K562 (cell line): Measurements from ENCODE around the gene HPCAL1. TPM values are rescaled to one million over a fixed set of nuclear protein-coding genes. Genes with fewer than 3 reads are reported as not detected.

Experiments
- ATAC-seq: fragments of 200-7000 bp; cut with Tn5 transposase; 3 replicates; pipeline ENCODE4 v1.9.1; 2020; ENCODE audit warnings: moderate library complexity
- BruUV-seq: library from RNA; stranded (reverse); fragments of 400-500 nt; replicated peaks from 2 replicates; lab custom pipeline; 2021; lab: Mats Ljungman, UMichigan
- CTCF ChIA-PET: fragments of 300-600 bp; formaldehyde crosslinking; extraction: SDS; loops from one replicate; lab custom pipeline; 2021; ENCODE audit warnings: low intra/inter-chr PET ratio; lab: Yijun Ruan, JAX
- POLR2A ChIA-PET: fragments of 300-600, 350-650 bp; sonication (Branson Sonifier 250); formaldehyde crosslinking; extraction: SDS; loops from one replicate; lab custom pipeline; 2021; ENCODE audit warnings: antibody characterized with exemption, inconsistent platforms; lab: Yijun Ruan, JAX
- DNase-seq, 4 experiments: peaks; one replicate each; pipeline versions ENCODE4 v3.0.0 to v3.0.0-alpha.2; 2011 to 2018; ENCODE audit warnings: low spot score in 3 of 4, mixed read lengths in 3 of 4; ENCODE audit errors: extremely low read depth in 1 of 4
- FAIRE-seq: peaks from 2 replicates; lab custom pipeline; 2011; peaks lifted over from hg19 to GRCh38; lab: Jason Lieb, UNC
- H2AFZ ChIP-seq: 2 replicates; pipeline ENCODE4 v1.6.0; 2011; ENCODE audit warnings: low read depth, low read length, control low read depth, inconsistent platforms
- H3K27ac ChIP-seq: fragments of 200-600 bp; 3 replicates; pipeline ENCODE4 v1.8.0; 2011; ENCODE audit warnings: low read depth, mild to moderate bottlenecking, control low read depth, inconsistent platforms, low read length, moderate library complexity, mixed read lengths; ENCODE audit errors: extremely low read depth
- H3K27me3 ChIP-seq, 2 experiments: fragments of 300-600 bp in 1 of 2; 2 replicates in 1 of 2; 3 replicates in 1 of 2; pipeline versions ENCODE4 v1.6.0 to v1.8.0; 2011; ENCODE audit warnings: inconsistent platforms in 2 of 2, low read length in 2 of 2, mild to moderate bottlenecking in 1 of 2, mixed read lengths in 1 of 2, moderate library complexity in 1 of 2; ENCODE audit not compliant: control insufficient read depth in 2 of 2, insufficient read depth in 2 of 2
- H3K36me3 ChIP-seq: fragments of 300-600 bp; 3 replicates; pipeline ENCODE4 v1.8.0; 2011; ENCODE audit warnings: mild to moderate bottlenecking, low read length, inconsistent platforms; ENCODE audit not compliant: control insufficient read depth, insufficient read depth
- H3K4me1 ChIP-seq, 2 experiments: fragments of 200-600 bp in 1 of 2; replicated peaks in 1 of 2; 2 replicates in 1 of 2; 3 replicates in 1 of 2; pipeline versions ENCODE4 v1.5.1 to v1.8.0; 2011; ENCODE audit warnings: inconsistent platforms in 2 of 2, low read length in 2 of 2, mild to moderate bottlenecking in 1 of 2, mixed read lengths in 1 of 2, moderate library complexity in 1 of 2; ENCODE audit not compliant: control insufficient read depth in 2 of 2, insufficient read depth in 2 of 2
- H3K4me2 ChIP-seq: 2 replicates; pipeline ENCODE4 v1.6.1; 2011; ENCODE audit warnings: low read length, control low read depth, inconsistent platforms, mixed read lengths; ENCODE audit not compliant: insufficient read depth
- H3K4me3 ChIP-seq: fragments of 200-600 bp; sonication (generic), shearing (Covaris generic); 2 replicates; pipeline ENCODE4 v1.5.1; 2016; ENCODE audit warnings: control low read depth, inconsistent platforms
- H3K79me2 ChIP-seq: fragments of 200-600 bp; 3 replicates; pipeline ENCODE4 v1.8.0; 2011; ENCODE audit warnings: low read length, inconsistent platforms; ENCODE audit not compliant: control insufficient read depth, insufficient read depth
- H3K9ac ChIP-seq, 2 experiments: 2 replicates each; pipeline versions ENCODE4 v1.6.0 to v1.6.1; 2011; ENCODE audit warnings: low read depth in 2 of 2, low read length in 2 of 2, control low read depth in 1 of 2, inconsistent platforms in 1 of 2, mild to moderate bottlenecking in 1 of 2, mixed read lengths in 1 of 2; ENCODE audit not compliant: insufficient read depth in 1 of 2
- H3K9me1 ChIP-seq: one replicate; pipeline ENCODE4 v1.6.0; 2011; ENCODE audit warnings: inconsistent platforms, mild to moderate bottlenecking, low read length, moderate library complexity; ENCODE audit not compliant: control insufficient read depth, insufficient read depth
- H3K9me3 ChIP-seq: replicated peaks from 2 replicates; pipeline ENCODE4 v1.5.1; 2011; ENCODE audit warnings: low read depth, low read length, inconsistent platforms; ENCODE audit not compliant: control insufficient read depth, insufficient read depth
- H4K20me1 ChIP-seq: replicated peaks from 2 replicates; pipeline ENCODE4 v1.6.1; 2011; ENCODE audit warnings: low read length, inconsistent platforms, mixed read lengths; ENCODE audit not compliant: control insufficient read depth, insufficient read depth
- DPF2 ChIP-seq: fragments of 450-650 bp; IDR thresholded peaks from 2 replicates; pipeline ENCODE4 v1.6.1; 2016
- E4F1 ChIP-seq: fragments of 250-450 bp; sonication (Bioruptor Pico); IDR thresholded peaks from 2 replicates; pipeline ENCODE4 v1.5.0; 2021; ENCODE audit warnings: mild to moderate bottlenecking, borderline replicate concordance
- GATA2 ChIP-seq: sonication (generic); formaldehyde crosslinking; IDR thresholded peaks from 2 replicates; pipeline ENCODE4 v1.4.0; 2020; ENCODE audit warnings: mild to moderate bottlenecking, missing genetic modification reagents
- SRSF7 ChIP-seq: fragments of 200-400 bp; formaldehyde crosslinking; optimal IDR thresholded peaks from 2 replicates; pipeline ENCODE3; 2017; ENCODE audit warnings: mild to moderate bottlenecking, low read depth, low read length
- THAP7 ChIP-seq: fragments of 250-450 bp; sonication (Bioruptor Pico); IDR thresholded peaks from 2 replicates; pipeline ENCODE4 v1.5.0; 2021
- UBTF ChIP-seq, 2 experiments: IDR thresholded peaks; 2 replicates each; pipeline ENCODE4 v1.6.1; 2012; ENCODE audit warnings: improper control_type of control experiment in 2 of 2, low read depth in 2 of 2, low read length in 2 of 2, borderline replicate concordance in 1 of 2
- ZBTB49 ChIP-seq: sonication (generic); formaldehyde crosslinking; IDR thresholded peaks from 2 replicates; pipeline ENCODE4 v1.8.0; 2022; ENCODE audit warnings: missing genetic modification reagents, mild to moderate bottlenecking, borderline replicate concordance
- ZNF280B ChIP-seq: fragments of 250-450 bp; sonication (Bioruptor Pico); IDR thresholded peaks from 2 replicates; pipeline ENCODE4 v1.5.1; 2021; ENCODE audit warnings: mild to moderate bottlenecking
- ZNF583 ChIP-seq: fragments of 250-450 bp; sonication (Bioruptor Pico); IDR thresholded peaks from 2 replicates; pipeline ENCODE4 v1.4.0; 2020
- WGBS: fragments of 100-300 bp; shearing (Covaris generic); methylation state at CpG from one replicate; pipeline ENCODE4 v1.1.6; 2016; ENCODE audit warnings: low coverage, mixed read lengths; ENCODE audit not compliant: insufficient coverage; ENCODE audit errors: missing lambda C conversion rate; 5-methylcytosine and 5-hydroxymethylcytosine counted together
- in situ Hi-C: fragments of 300-500 bp; cut with MboI; formaldehyde crosslinking; loops from 4 replicates; pipeline ENCODE4 v1.15.0; 2018; ENCODE audit warnings: inconsistent platforms, mixed read lengths
- intact Hi-C: fragments of 100-400 bp; cut with micrococcal nuclease; formaldehyde crosslinking; loops from 2 replicates; pipeline ENCODE4 v1.14.2; 2022
- polyA plus RNA-seq, 8 experiments: library from polyadenylated mRNA; depleted of rRNA in 4 of 8; stranded (reverse) in 5 of 8; unstranded in 3 of 8; fragments of >200 nt; fragmentation: Nextera tagmentation in 2 of 8; fragmentation: Illumina TruSeq in 1 of 8; extraction: Ambion mirVana in 2 of 8; extraction: Trizol in 1 of 8; gene quantifications; 2 replicates each; pipeline versions ENCODE4 v1.2.1 to v1.2.3, GENCODE V29; 2011 to 2014; ENCODE audit warnings: inconsistent platforms in 1 of 8, missing spikeins in 1 of 8
- total RNA-seq, 7 experiments: library from RNA; depleted of rRNA in 6 of 7; stranded (reverse); fragments of >200 nt in 6 of 7; fragmentation: Illumina TruSeq in 2 of 7; extraction: Trizol in 2 of 7; gene quantifications; 2 replicates each; pipeline versions ENCODE4 v1.2.1 to v1.2.3, GENCODE V29; 2011 to 2021; ENCODE audit warnings: low replicate concordance in 1 of 7

Gene HPCAL1
- total and polyA plus RNA-seq, 9 of the 15 experiments (the other 6 are each of a cell fraction or from before 2014, with no cell fraction given) = 2.7 to 65.5 (median 23.9) TPM

- no peak for TF ChIP-seq ZNF583 (CRISPR knock-in tag)
- TF ChIP-seq E4F1 (CRISPR knock-in tag) = no peak
- TF ChIP-seq SRSF7 = no peak
- TF ChIP-seq GATA2 (CRISPR knock-in tag) = no peak
- no peak for TF ChIP-seq THAP7 (CRISPR knock-in tag)
- no peak for TF ChIP-seq ZNF280B (CRISPR knock-in tag)
- TF ChIP-seq, all 486 proteins: peak for 0
These were observed 18.2 kb downstream of the HPCAL1 start (continued) for GRCh38 chr2:10320933-10321332.

GRCh38 chr2:10321622-10322021 is 18.9 kb downstream of the HPCAL1 start:
- Histone ChIP-seq H3K4me3 (no peak overlapping the region), H3K27me3 (no peaks in the 10 kb centered on the region), H3K36me3 (peaks cover 3% of the 10 kb centered on the region; the same call in 1 of the 3 replicates), H3K79me2 (peaks cover 69% of the 10 kb centered on the region), H3K4me1 (peaks cover 20 to 34% of the 10 kb centered on the region in 2 experiments; a peak in 4 of 5 replicates), H3K9ac (no peak overlapping the region), H4K20me1 (peaks cover 6% of the 10 kb centered on the region; the same call in 1 of the 2 replicates), H3K4me2 (no peak overlapping the region), H2AFZ (no peak overlapping the region), H3K27ac (no peak overlapping the region), H3K9me1 (no peaks in the 10 kb centered on the region), H3K9me3 (no peaks in the 10 kb centered on the region)
- intact Hi-C loops (no loop called here), in situ Hi-C loops (no loop called here)
- ATAC-seq (no peak), FAIRE-seq (peak; percentile 69), DNase-seq (no peak)
- WGBS = 90% methylated on average over 6 of the region's 6 CpGs
- ChIA-PET POLR2A (no interaction called here), CTCF (no interaction called here)
- no TSS peak for BruUV-seq
- TF ChIP-seq ZBTB49 (CRISPR knock-in tag) (no peak), UBTF (IDR thresholded peaks at IDR 0.05; ENCODE audit: borderline replicate concordance in 1 of 2, low read depth in 2 of 2, low read length in 2 of 2) (no peak), DPF2 (no peak)
